Activated B cell treated with CpG ODN at 0.5 μM for 24 hours (primary cell): ENCODE measurements around the gene ERLEC1. TPM values are rescaled to one million over a fixed set of nuclear protein-coding genes. Genes with fewer than 3 reads are reported as not detected.
"Not testable (repeated sequence)": the region's sequence is repeated elsewhere in the genome, so short reads cannot be mapped to it uniquely, and the experiment has no call there.

Source experiments
- ATAC-seq: fragments of 200-7000 bp; cut with Tn5 transposase; one replicate; pipeline ENCODE4 v1.10.0; 2021; ENCODE audit warnings: low read depth, mild to moderate bottlenecking, moderate library complexity
- CTCF ChIA-PET: fragments of 350-600 bp; sonication (Branson Sonifier 250); formaldehyde crosslinking; loops from one replicate; lab custom pipeline; 2021; ENCODE audit warnings: antibody characterized with exemption; lab: Charles Lee
- POLR2A ChIA-PET: fragments of 350-600 bp; sonication (Branson Sonifier 250); formaldehyde crosslinking; loops from one replicate; lab custom pipeline; 2021; ENCODE audit warnings: antibody characterized with exemption; lab: Charles Lee
- DNase-seq: peaks from one replicate; pipeline ENCODE4 v3.0.0; 2022
- H3K27ac Mint-ChIP-seq: one replicate; pipeline ENCODE4 v1.8.0; 2020; ENCODE audit warnings: mixed read lengths
- H3K27me3 Mint-ChIP-seq: one replicate; pipeline ENCODE4 v1.8.0; 2021; ENCODE audit warnings: mixed read lengths
- H3K36me3 Mint-ChIP-seq: one replicate; pipeline ENCODE4 v1.8.0; 2021; ENCODE audit warnings: low read depth, mixed read lengths
- H3K4me1 Mint-ChIP-seq: one replicate; pipeline ENCODE4 v1.8.0; 2021; ENCODE audit warnings: mixed read lengths
- H3K4me3 Mint-ChIP-seq: one replicate; pipeline ENCODE4 v1.8.0; 2020; ENCODE audit warnings: mild to moderate bottlenecking, mixed read lengths
- H3K9me3 Mint-ChIP-seq: one replicate; pipeline ENCODE4 v1.8.0; 2020; ENCODE audit warnings: mixed read lengths
- CTCF ChIP-seq: fragments of 200-600 bp; IDR thresholded peaks from one replicate; pipeline ENCODE4 v1.8.0; 2022; ENCODE audit warnings: antibody characterized with exemption, mild to moderate bottlenecking
- intact Hi-C: fragments of 100-400 bp; cut with micrococcal nuclease; formaldehyde crosslinking; loops from one replicate; pipeline ENCODE4 v1.15.1; 2024
- total RNA-seq: library from RNA; stranded (reverse); gene quantifications from 2 replicates; pipeline ENCODE4 v1.2.3, GENCODE V29; 2022

Gene ERLEC1
- total RNA-seq, 1 donor from 2014 or later, result 16.8 TPM

GRCh38 chr2:53819634-53820033 is 32.8 kb downstream of the ERLEC1 start:
- Mint-ChIP-seq H3K27me3 (no peaks in the 10 kb centered on the region), H3K36me3 (peaks cover 48% of the 10 kb centered on the region), H3K9me3 (no peaks in the 10 kb centered on the region), H3K27ac (no peak overlapping the region), H3K4me1 (no peaks in the 10 kb centered on the region), H3K4me3 (no peak overlapping the region)
- ChIA-PET CTCF (no interaction called here), POLR2A (no interaction called here)
- ATAC-seq (no peak), DNase-seq (no peak)
- intact Hi-C loops, result no loop called here
- no peak for TF ChIP-seq CTCF

GRCh38 chr2:53820048-53820447 is 33.2 kb downstream of the ERLEC1 start:
- DNase-seq, result no peak
- no peak for TF ChIP-seq CTCF
- ATAC-seq, result no peak
- ChIA-PET POLR2A (no interaction called here), CTCF (no interaction called here)
- H3K27ac Mint-ChIP-seq, result no peak overlapping the region
- no peaks in the 10 kb centered on the region for H3K4me1 Mint-ChIP-seq
- H3K27me3 Mint-ChIP-seq, result no peaks in the 10 kb centered on the region
- intact Hi-C loops, result no loop called here
- no peak overlapping the region for H3K4me3 Mint-ChIP-seq
- no peaks in the 10 kb centered on the region for H3K9me3 Mint-ChIP-seq
- H3K36me3 Mint-ChIP-seq, result peaks cover 45% of the 10 kb centered on the region

GRCh38 chr2:53820711-53821110 is 33.9 kb downstream of the ERLEC1 start:
- no peak for DNase-seq
- POLR2A ChIA-PET, result no interaction called here
- Mint-ChIP-seq H3K4me3 (no peak overlapping the region), H3K4me1 (no peaks in the 10 kb centered on the region), H3K27me3 (no peaks in the 10 kb centered on the region), H3K27ac (no peak overlapping the region), H3K36me3 (peaks cover 38% of the 10 kb centered on the region), H3K9me3 (no peaks in the 10 kb centered on the region)
- CTCF ChIA-PET, result no interaction called here
- intact Hi-C loops, result no loop called here
- no peak for ATAC-seq
- TF ChIP-seq CTCF, result no peak

GRCh38 chr2:53821810-53822209 is 35.0 kb downstream of the ERLEC1 start:
- H3K4me3 Mint-ChIP-seq, result no peak overlapping the region
- no peaks in the 10 kb centered on the region for H3K9me3 Mint-ChIP-seq
- ATAC-seq (no peak), DNase-seq (no peak)
- intact Hi-C loops, result no loop called here
- TF ChIP-seq CTCF, result no peak
- H3K36me3 Mint-ChIP-seq, result peaks cover 29% of the 10 kb centered on the region
- POLR2A ChIA-PET, result no interaction called here
- CTCF ChIA-PET, result no interaction called here
- H3K4me1 Mint-ChIP-seq, result no peaks in the 10 kb centered on the region
- no peaks in the 10 kb centered on the region for H3K27me3 Mint-ChIP-seq
- no peak overlapping the region for H3K27ac Mint-ChIP-seq

- intact Hi-C loops, H3K27ac Mint-ChIP-seq, H3K4me3 Mint-ChIP-seq, H3K4me1 Mint-ChIP-seq, H3K27me3 Mint-ChIP-seq, H3K9me3 Mint-ChIP-seq, ATAC-seq, CTCF ChIA-PET, DNase-seq: not testable (repeated sequence)
- POLR2A ChIA-PET, result interaction anchor here (0.7 kb wide), 1 partner anchor 1592 kb away, joined by 4 read pairs; no protein-coding TSS in a partner anchor
- peaks cover 25% of the 10 kb centered on the region for H3K36me3 Mint-ChIP-seq
Measured at GRCh38 chr2:53823639-53824038, 36.8 kb downstream of the ERLEC1 start.

- no peak for TF ChIP-seq CTCF
- Mint-ChIP-seq H3K27me3 (no peaks in the 10 kb centered on the region), H3K4me3 (no peak overlapping the region), H3K4me1 (no peaks in the 10 kb centered on the region), H3K36me3 (peaks cover 16% of the 10 kb centered on the region), H3K27ac (no peak overlapping the region), H3K9me3 (peaks cover 3% of the 10 kb centered on the region)
- intact Hi-C loops, result no loop called here
- ChIA-PET POLR2A (no interaction called here), CTCF (no interaction called here)
- ATAC-seq (no peak), DNase-seq (no peak)
Measured at GRCh38 chr2:53826030-53826410, 39.2 kb downstream of the ERLEC1 start.
